Stimulated activated CD4-positive, alpha-beta T cell treated with anti-CD3 and anti-CD28 coated beads, TNF-alpha, amount 100 ng/mL, for 4 hours (primary cell): ENCODE data around the gene AGR3.

Source experiments
- DNase-seq, 3 experiments: peaks; one replicate each; pipeline ENCODE4 v3.0.0-alpha.2; 2020; ENCODE audit warnings: low read depth in 3 of 3

The AGR3 gene

GRCh38 chr7:16881844-16882243, at the start of gene AGR3:
Gene AGR3 (minus strand): TSS chr7:16881983. CDS start chr7:16878618, 3,365 bp downstream.
- no peak for DNase-seq

GRCh38 chr7:16930946-16931345, 49.2 kb upstream of the AGR3 start:
- no peak for DNase-seq

- no peak for DNase-seq
These were observed 47.5 kb upstream of the AGR3 start for GRCh38 chr7:16929146-16929762.

- no peak for DNase-seq
These were observed 45.1 kb upstream of the AGR3 start for GRCh38 chr7:16926861-16927260.

GRCh38 chr7:16926283-16926682, 44.5 kb upstream of the AGR3 start:
- no peak for DNase-seq

- DNase-seq = no peak
These were observed 43.8 kb upstream of the AGR3 start for GRCh38 chr7:16925609-16926008.

- no peak for DNase-seq
These were observed 41.2 kb upstream of the AGR3 start for GRCh38 chr7:16923019-16923418.

- no peak for DNase-seq
These were observed 40.0 kb upstream of the AGR3 start for GRCh38 chr7:16921644-16922257.

- no peak for DNase-seq
These were observed 39.4 kb upstream of the AGR3 start for GRCh38 chr7:16921151-16921550.

- no peak for DNase-seq
These were observed 37.7 kb upstream of the AGR3 start for GRCh38 chr7:16919440-16919839.

- DNase-seq = no peak
These were observed 36.6 kb upstream of the AGR3 start for GRCh38 chr7:16918288-16918895.

- no peak for DNase-seq
These were observed 35.0 kb upstream of the AGR3 start for GRCh38 chr7:16916738-16917137.

- no peak for DNase-seq
These were observed 34.4 kb upstream of the AGR3 start for GRCh38 chr7:16916105-16916639.

GRCh38 chr7:16915405-16915804, 33.6 kb upstream of the AGR3 start:
- DNase-seq = no peak

GRCh38 chr7:16914771-16915170, 33.0 kb upstream of the AGR3 start:
- no peak for DNase-seq

- no peak for DNase-seq
These were observed 31.9 kb upstream of the AGR3 start for GRCh38 chr7:16913643-16914042.

- DNase-seq = no peak
These were observed 30.8 kb upstream of the AGR3 start for GRCh38 chr7:16912540-16912939.

GRCh38 chr7:16908561-16908960, 26.8 kb upstream of the AGR3 start:
- no peak for DNase-seq

- DNase-seq = no peak
These were observed 23.7 kb upstream of the AGR3 start for GRCh38 chr7:16905300-16906044.

GRCh38 chr7:16904076-16904475, 22.3 kb upstream of the AGR3 start:
- DNase-seq = no peak

GRCh38 chr7:16900209-16900768, 18.5 kb upstream of the AGR3 start:
- DNase-seq = no peak
